Stimulated activated CD8-positive, alpha-beta memory T cell treated with anti-CD3 and anti-CD28 coated beads, Interleukin-4, amount 100 ng/mL, for 48 hours (primary cell): ENCODE data around the gene HSBP1L1.

ENCODE experiments used
- DNase-seq: peaks from one replicate; pipeline ENCODE4 v3.0.0-alpha.2; 2020

The HSBP1L1 gene

GRCh38 chr18:79930020-79930642, 34.3 kb upstream of the HSBP1L1 start:
- no peak for DNase-seq

- DNase-seq = no peak
Observed at GRCh38 chr18:79931475-79931874, 33.0 kb upstream of the HSBP1L1 start.

- no peak for DNase-seq
Observed at GRCh38 chr18:79932907-79933306, 31.5 kb upstream of the HSBP1L1 start.

GRCh38 chr18:79933765-79934164, 30.7 kb upstream of the HSBP1L1 start:
- DNase-seq = no peak

GRCh38 chr18:79934311-79935097, 29.9 kb upstream of the HSBP1L1 start:
- no peak for DNase-seq

GRCh38 chr18:79935098-79935480, 29.4 kb upstream of the HSBP1L1 start:
- no peak for DNase-seq

- DNase-seq = no peak
Observed at GRCh38 chr18:79935499-79935898, 28.9 kb upstream of the HSBP1L1 start.

- DNase-seq = no peak
Observed at GRCh38 chr18:79935925-79936324, 28.5 kb upstream of the HSBP1L1 start.

- no peak for DNase-seq
Observed at GRCh38 chr18:79936641-79937040, 27.8 kb upstream of the HSBP1L1 start.

- DNase-seq = no peak
Observed at GRCh38 chr18:79937103-79937860, 27.2 kb upstream of the HSBP1L1 start.

GRCh38 chr18:79938196-79938595, 26.2 kb upstream of the HSBP1L1 start:
- DNase-seq = no peak

- DNase-seq = no peak
Observed at GRCh38 chr18:79939096-79939495, 25.3 kb upstream of the HSBP1L1 start.

GRCh38 chr18:79940126-79940813, 24.2 kb upstream of the HSBP1L1 start:
- no peak for DNase-seq

- DNase-seq = no peak
Observed at GRCh38 chr18:79940814-79941472, 23.5 kb upstream of the HSBP1L1 start.

GRCh38 chr18:79941473-79942119, 22.8 kb upstream of the HSBP1L1 start:
- DNase-seq = no peak

- no peak for DNase-seq
Observed at GRCh38 chr18:79942211-79942610, 22.2 kb upstream of the HSBP1L1 start.

- DNase-seq = peak; percentile 15
Observed at GRCh38 chr18:79942786-79943607, 21.4 kb upstream of the HSBP1L1 start.

GRCh38 chr18:79943608-79944125, 20.8 kb upstream of the HSBP1L1 start:
- peak; percentile 16 for DNase-seq

GRCh38 chr18:79944126-79944731, 20.2 kb upstream of the HSBP1L1 start:
- DNase-seq = peak; percentile 65

- DNase-seq = no peak
Observed at GRCh38 chr18:79944746-79945117, 19.7 kb upstream of the HSBP1L1 start.
